Gastrocnemius medialis (tissue), 4 donors: Measurements from ENCODE around the gene MEF2B.
"Not testable (repeated sequence)": the region's sequence is repeated elsewhere in the genome, so short reads cannot be mapped to it uniquely, and the experiment has no call there.

Experiments used
- CTCF ChIP-seq, 5 experiments: fragments of 450-650 bp in 3 of 5; fragments of 200-600 bp in 2 of 5; sonication (generic) in 2 of 5; IDR thresholded peaks in 4 of 5; conservative IDR thresholded peaks in 1 of 5; 1 replicate in 4 of 5; 2 replicates in 1 of 5; pipeline ENCODE4 v1.5.1; 2016 to 2019; ENCODE audit warnings: antibody characterized with exemption in 5 of 5, mild to moderate bottlenecking in 3 of 5, moderate library complexity in 3 of 5
- POLR2A ChIP-seq, 2 donors: fragments of 450-650 bp; IDR thresholded peaks; one replicate each; pipeline ENCODE4 v1.6.1; 2017; ENCODE audit warnings: antibody characterized with exemption in 2 of 2, mild to moderate bottlenecking in 2 of 2, moderate library complexity in 2 of 2

GRCh38 chr19:19148504-19148903 lies 21.6 kb downstream of the MEF2B start:
- TF ChIP-seq POLR2A (IDR thresholded peaks at IDR 0.05); CTCF (IDR thresholded peaks at IDR 0.05 in 4 of 5, conservative IDR thresholded peaks at IDR 0.05 in 1 of 5): not testable (repeated sequence)
